ENCODE measurements around the gene SPSB1. TPM values are rescaled to one million over a fixed set of nuclear protein-coding genes. Genes with fewer than 3 reads are reported as not detected.

Gene SPSB1
- polyA plus RNA-seq, 1 donor (not counting 4 experiments of a cell fraction or from before 2014, with no cell fraction given), result 19.8 TPM

GRCh38 chr1:9265968-9266367 lies 26.7 kb upstream of the SPSB1 start:
- FAIRE-seq, result no peak
- no peak for DNase-seq (ENCODE audit: low read depth, low spot score)
- Histone ChIP-seq H3K4me1 (ENCODE audit: control insufficient read depth, extremely low read depth, insufficient read depth, low read length) (peaks cover 12% of the 10 kb centered on the region), H3K36me3 (ENCODE audit: control insufficient read depth in 2 of 2, extremely low read depth in 1 of 2, insufficient read depth in 2 of 2, low read length in 2 of 2) (no peaks in the 10 kb centered on the region), H3K9me3 (ENCODE audit: control insufficient read depth, low read depth, low read length) (no peaks in the 10 kb centered on the region), H3K27ac (ENCODE audit: control insufficient read depth, insufficient read depth, low read length) (no peak overlapping the region), H3K4me2 (ENCODE audit: control insufficient read depth, extremely low read depth, insufficient read depth, low read depth, low read length) (no peak overlapping the region), H2AFZ (ENCODE audit: control insufficient read depth, low read length) (no peak overlapping the region), H3K9me1 (ENCODE audit: control insufficient read depth, extremely low read depth, insufficient read depth, low read length) (no peaks in the 10 kb centered on the region), H3K9ac (ENCODE audit: control insufficient read depth, extremely low read depth, insufficient read depth, low read length) (no peak overlapping the region), H3K4me3 (ENCODE audit: control insufficient read depth in 2 of 3, extremely low read depth in 1 of 3, insufficient read depth in 2 of 3, low read depth in 1 of 3, low read length in 3 of 3) (no peak overlapping the region), H3K27me3 (ENCODE audit: control insufficient read depth, extremely low read depth, insufficient read depth, low read length) (no peaks in the 10 kb centered on the region), H4K20me1 (ENCODE audit: control insufficient read depth, extremely low read depth, insufficient read depth, low read length) (no peaks in the 10 kb centered on the region), H3K79me2 (ENCODE audit: control insufficient read depth, insufficient read depth, low read length) (no peaks in the 10 kb centered on the region)
- dilution Hi-C loops (cut with MboI; ENCODE audit: extremely low pct_ligation_motif_present, low sequenced_read_pairs), result no loop called here
- TF ChIP-seq CTCF (optimal IDR thresholded peaks at IDR 0.05 in 1 of 3, IDR thresholded peaks at IDR 0.05 in 1 of 3, conservative IDR thresholded peaks at IDR 0.05 in 1 of 3; ENCODE audit: extremely low read depth in 1 of 3, insufficient read depth in 2 of 3, low read length in 3 of 3) (no peak), EZH2 (IDR thresholded peaks at IDR 0.05; ENCODE audit: low read length) (no peak)

GRCh38 chr1:9267352-9267686 lies 25.4 kb upstream of the SPSB1 start:
- dilution Hi-C loops (cut with MboI; ENCODE audit: extremely low pct_ligation_motif_present, low sequenced_read_pairs), result no loop called here
- H3K4me3 ChIP-seq (ENCODE audit: control insufficient read depth in 2 of 3, extremely low read depth in 1 of 3, insufficient read depth in 2 of 3, low read depth in 1 of 3, low read length in 3 of 3), result no peak overlapping the region
- no peaks in the 10 kb centered on the region for H3K9me3 ChIP-seq (ENCODE audit: control insufficient read depth, low read depth, low read length)
- H3K79me2 ChIP-seq (ENCODE audit: control insufficient read depth, insufficient read depth, low read length), result no peaks in the 10 kb centered on the region
- no peaks in the 10 kb centered on the region for H3K36me3 ChIP-seq (ENCODE audit: control insufficient read depth in 2 of 2, extremely low read depth in 1 of 2, insufficient read depth in 2 of 2, low read length in 2 of 2)
- H3K9ac ChIP-seq (ENCODE audit: control insufficient read depth, extremely low read depth, insufficient read depth, low read length), result no peak overlapping the region
- H4K20me1 ChIP-seq (ENCODE audit: control insufficient read depth, extremely low read depth, insufficient read depth, low read length), result no peaks in the 10 kb centered on the region
- H3K9me1 ChIP-seq (ENCODE audit: control insufficient read depth, extremely low read depth, insufficient read depth, low read length), result no peaks in the 10 kb centered on the region
- H3K27me3 ChIP-seq (ENCODE audit: control insufficient read depth, extremely low read depth, insufficient read depth, low read length), result peaks cover 6% of the 10 kb centered on the region
- FAIRE-seq, result no peak
- TF ChIP-seq CTCF (optimal IDR thresholded peaks at IDR 0.05 in 1 of 3, IDR thresholded peaks at IDR 0.05 in 1 of 3, conservative IDR thresholded peaks at IDR 0.05 in 1 of 3; ENCODE audit: extremely low read depth in 1 of 3, insufficient read depth in 2 of 3, low read length in 3 of 3), result peak in 1 of 3 experiments; percentile 6
- TF ChIP-seq EZH2 (IDR thresholded peaks at IDR 0.05; ENCODE audit: low read length), result no peak
- peaks cover 12% of the 10 kb centered on the region for H3K4me1 ChIP-seq (ENCODE audit: control insufficient read depth, extremely low read depth, insufficient read depth, low read length)
- H3K27ac ChIP-seq (ENCODE audit: control insufficient read depth, insufficient read depth, low read length), result no peak overlapping the region
- no peak overlapping the region for H2AFZ ChIP-seq (ENCODE audit: control insufficient read depth, low read length)
- H3K4me2 ChIP-seq (ENCODE audit: control insufficient read depth, extremely low read depth, insufficient read depth, low read depth, low read length), result no peak overlapping the region
- no peak for DNase-seq (ENCODE audit: low read depth, low spot score)

Measured in keratinocyte (primary cell).